HG03139 (cell line): ENCODE results near the gene HIP1R.

Experiments
- ATAC-seq: cut with Tn5 transposase; IDR thresholded peaks from one replicate; pipeline ENCODE4 v1.9.1; 2021; ENCODE audit not compliant: unreplicated experiment

HIP1R gene

DNA sequence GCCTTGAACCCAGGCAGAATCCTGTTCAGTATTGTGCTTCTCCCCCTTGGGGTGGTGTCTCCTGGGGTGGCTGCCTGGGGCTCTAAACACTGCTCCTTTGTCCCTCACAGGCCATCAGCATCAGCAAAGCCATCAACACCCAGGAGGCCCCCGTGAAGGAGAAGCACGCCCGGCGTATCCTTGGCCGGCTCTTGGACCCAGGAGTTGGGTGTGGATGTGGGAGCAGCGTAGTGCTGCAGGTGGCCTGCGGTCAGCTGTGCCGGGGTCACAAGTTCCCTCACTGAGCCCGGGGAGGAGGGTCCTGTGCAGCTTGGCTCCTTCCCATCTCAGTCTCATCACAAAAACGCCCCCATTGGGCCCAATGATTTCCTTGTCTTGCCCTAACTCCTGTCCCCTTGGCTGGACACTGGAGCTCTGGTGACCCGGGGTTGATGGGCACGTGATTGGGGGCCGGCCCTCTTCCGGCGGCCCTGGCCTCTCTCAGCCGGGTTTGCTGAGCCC is 12.7 kb downstream of the HIP1R start:
- no peak for ATAC-seq

DNA sequence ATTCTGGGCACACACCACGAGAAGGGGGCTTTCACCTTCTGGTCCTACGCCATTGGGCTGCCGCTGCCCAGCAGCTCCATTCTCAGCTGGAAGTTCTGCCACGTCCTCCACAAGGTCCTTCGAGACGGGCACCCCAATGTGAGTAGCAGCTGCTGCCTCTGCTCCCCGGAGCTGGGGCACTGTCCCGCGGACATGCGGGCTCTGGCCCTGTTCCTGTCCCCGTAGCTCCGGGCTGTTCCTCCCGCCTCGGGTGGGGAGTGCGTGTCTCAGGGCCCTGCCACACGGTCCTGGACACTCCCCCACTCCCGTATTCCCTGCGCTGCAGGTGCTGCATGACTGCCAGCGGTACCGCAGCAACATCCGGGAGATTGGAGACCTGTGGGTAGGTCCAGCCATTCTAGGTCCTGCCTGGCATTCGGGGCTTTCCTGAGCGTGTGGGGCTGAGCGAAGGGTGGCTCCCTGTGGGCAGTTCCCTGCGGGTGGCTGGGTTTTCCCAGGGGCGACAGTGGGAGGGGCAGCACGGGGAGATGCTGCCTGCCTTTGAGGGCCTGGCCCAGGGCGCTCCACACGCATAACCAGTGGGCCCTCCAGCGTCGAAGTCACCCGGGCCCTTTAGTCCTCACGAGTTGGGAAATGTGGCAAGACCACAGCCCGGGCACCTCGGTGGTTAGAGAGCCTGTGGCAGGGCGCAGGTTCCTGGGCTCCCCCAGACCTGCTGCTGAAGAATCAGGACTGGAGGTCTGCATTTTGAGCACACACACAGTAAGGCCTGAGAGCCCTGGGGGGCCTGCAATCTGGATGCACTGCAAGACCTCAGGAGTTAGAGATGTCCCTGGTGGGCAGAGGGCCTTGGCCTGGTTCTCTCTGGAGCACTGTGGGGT is 13.5 kb downstream of the HIP1R start:
- no peak for ATAC-seq

DNA sequence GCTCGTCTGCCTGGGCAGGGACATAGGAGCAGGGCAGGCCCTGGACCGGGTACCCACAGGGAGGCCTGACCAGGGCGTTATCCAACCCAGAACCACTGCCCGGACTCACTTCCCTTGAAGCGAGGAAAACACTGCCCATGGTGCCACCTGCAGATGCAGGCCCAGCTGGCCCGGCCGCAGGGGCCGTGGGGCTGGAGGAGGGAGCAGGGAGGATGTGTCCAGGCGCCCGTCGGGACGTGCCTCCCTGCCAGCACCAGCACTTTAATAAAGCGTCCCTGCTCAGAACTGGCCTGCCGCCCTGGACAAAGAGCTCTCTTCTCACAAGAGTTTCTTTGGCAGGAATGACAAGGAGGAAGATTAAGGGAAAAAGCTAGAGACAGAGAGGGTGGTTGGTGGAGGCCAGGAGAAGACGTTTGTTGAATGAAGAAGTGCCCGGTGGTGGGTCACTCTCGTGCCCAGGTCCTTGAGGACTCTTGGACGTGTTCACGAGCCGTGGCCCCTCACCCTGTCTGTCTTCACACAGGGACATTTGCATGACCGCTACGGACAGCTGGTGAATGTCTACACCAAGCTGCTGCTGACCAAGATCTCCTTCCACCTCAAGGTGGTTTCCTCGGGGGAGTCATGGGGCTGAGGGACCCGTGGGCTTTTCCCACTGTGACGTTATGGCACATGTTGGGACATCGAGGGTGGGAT is 14.2 kb downstream of the HIP1R start:
- no peak for ATAC-seq

DNA sequence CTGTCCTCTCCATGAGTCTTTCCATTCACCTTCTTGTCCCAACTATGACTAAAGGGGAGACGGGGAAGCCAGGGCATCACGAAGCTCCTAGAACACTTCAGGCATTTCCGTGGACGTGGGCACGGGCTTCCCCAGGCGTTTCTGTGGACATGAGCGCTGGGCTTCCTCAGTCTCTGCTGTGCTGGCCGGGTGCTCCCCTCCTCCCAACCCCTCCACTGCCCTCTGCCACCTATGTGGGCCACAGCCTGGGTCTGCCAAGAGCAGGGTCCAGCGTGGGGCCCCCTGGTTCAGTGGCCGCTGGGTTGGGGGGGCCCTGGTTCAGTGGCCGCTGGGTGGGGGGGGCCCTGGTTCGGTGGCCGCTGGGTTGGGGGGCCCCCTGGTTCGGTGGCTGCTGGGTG is 14.8 kb downstream of the HIP1R start:
- ATAC-seq: no peak

DNA sequence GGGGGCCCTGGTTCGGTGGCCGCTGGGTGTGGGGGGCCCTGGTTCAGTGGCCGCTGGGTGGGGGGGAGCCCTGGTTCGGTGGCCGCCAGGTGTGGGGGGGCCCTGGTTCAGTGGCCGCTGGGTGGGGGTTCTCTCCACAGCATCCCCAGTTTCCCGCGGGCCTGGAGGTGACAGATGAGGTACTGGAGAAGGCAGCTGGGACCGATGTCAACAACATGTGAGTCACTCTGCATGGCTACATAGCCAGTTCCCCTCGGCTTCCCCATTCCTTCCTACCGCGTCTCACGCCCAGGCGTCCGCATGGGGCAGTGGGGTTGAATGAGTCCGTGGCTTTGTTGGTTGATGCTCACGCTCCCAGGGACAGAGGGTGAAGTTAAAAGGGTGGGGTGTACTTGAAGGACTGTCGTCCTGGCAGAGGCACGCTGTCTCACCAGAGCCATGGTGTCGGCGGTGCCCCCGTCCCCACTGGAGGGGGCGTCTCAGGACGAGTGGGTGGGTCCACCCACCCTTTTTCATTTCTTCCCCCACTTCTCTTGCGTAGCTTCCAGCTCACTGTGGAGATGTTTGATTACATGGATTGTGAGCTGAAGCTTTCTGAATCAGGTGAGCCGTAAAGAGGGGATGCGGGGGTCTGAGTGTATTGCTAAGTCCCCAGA is 15.6 kb downstream of the HIP1R start:
- no peak for ATAC-seq

DNA sequence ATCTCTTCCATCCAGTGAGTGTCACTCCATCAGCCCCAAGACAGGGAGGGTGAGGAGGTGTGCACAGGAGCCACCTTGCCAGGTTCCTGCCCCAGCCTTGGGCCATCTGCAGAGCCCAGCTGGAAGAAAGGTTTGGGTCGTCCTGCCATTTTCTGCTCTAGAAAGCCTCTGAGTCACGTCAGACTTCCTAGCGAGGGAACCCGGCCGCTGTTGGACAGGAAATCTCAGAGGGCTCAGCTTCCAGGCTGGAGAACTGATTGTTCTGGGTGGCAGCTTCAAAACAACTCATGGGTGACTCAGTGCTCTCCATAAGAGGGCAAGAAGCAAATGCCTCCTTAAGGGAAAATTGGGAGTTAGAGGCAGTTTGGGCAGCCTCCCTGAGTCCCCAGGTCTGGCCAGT is 16.6 kb downstream of the HIP1R start:
- ATAC-seq: no peak

DNA sequence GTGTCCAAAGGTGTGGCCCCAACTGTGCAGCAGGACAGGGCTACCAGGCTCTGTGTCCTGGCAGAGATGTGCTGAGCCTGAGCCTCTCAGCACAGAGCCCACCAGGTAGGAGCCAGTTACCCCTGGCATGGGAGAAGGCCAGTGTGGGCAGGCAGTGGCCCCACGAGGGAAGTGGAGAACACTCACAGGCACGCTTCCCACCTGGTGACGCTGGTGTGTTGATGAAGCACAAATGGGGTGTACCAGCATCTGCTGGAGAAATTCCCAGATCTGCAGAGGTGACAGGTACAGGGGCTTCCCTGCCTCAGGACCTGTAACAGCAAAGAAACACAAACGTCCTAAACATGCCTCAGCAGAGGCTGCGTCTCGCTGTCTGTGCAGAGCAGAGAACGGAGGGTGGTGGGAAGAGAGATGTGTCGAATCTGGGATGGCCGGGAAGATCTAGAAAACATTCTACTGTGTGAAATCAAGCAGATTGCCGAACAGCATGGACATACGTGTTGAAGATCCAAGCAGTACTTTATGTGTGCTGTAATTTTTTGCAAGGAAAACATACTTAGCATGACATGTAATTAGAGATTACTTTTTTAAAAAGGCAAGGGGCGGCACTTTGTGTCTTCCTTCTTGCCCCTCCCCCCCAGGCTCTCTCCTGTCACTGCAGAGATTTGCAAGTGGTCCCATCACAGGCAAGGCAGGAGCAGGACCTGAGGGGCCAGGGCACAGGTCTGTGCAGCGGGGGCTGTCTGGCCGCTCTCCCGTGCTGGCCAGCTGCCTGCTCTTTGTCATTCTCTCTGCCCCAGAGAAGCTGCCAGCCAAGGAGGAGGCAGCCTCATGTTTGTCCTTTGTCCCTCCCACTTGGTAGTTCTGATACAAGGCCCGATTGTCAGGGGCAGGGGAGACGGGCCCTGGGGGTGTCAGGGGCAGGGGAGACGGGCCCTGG is 17.3 kb downstream of the HIP1R start:
- ATAC-seq: no peak

DNA sequence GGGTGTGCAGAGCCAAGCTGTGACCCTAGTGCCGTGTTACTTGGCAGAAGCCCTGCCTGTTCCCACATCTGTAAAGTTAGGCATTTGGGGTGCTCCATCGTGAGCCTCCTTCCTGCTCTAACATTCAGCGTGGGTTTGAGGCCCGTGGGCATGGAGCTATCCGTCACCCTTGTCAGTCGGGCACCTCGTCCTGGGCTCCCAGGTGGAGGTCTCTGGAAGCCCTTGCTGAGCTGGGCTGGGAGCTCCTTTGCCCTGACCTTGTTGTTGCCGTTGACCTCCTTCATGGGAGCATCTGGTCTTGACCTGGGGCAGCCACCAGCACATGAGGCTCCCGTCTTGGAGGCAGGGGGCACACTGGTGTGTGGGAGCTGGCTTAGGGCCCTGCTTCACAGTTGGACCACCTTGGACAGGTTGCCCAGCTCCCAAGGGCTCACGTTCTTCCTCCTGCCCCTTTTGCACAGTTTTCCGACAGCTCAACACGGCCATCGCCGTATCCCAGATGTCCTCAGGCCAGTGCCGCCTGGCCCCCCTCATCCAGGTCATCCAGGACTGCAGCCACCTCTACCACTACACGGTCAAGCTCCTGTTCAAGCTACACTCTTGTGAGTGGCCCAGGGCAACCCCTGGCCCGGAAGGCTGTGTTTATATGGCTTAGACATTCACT is 18.5 kb downstream of the HIP1R start:
- ATAC-seq: no peak

DNA sequence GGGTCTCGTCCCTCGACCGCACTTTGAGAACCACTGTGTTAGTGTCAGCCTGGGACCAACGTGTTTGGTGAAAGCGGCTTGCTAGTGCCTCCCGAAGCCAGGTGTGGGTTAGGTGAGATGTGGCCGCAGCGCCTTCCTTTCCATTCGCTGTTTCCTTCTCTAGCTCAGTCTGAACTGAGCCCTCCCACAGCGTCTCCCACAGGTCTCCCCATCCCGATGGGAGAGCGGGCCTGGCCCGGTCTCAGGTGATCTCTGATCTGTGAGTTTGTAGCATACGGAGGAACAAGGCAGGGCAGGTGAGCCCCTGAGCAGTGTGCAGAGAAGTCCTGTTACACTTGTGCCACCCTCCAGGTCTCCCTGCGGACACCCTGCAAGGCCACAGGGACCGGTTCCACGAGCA is 19.3 kb downstream of the HIP1R start:
- no peak for ATAC-seq

DNA sequence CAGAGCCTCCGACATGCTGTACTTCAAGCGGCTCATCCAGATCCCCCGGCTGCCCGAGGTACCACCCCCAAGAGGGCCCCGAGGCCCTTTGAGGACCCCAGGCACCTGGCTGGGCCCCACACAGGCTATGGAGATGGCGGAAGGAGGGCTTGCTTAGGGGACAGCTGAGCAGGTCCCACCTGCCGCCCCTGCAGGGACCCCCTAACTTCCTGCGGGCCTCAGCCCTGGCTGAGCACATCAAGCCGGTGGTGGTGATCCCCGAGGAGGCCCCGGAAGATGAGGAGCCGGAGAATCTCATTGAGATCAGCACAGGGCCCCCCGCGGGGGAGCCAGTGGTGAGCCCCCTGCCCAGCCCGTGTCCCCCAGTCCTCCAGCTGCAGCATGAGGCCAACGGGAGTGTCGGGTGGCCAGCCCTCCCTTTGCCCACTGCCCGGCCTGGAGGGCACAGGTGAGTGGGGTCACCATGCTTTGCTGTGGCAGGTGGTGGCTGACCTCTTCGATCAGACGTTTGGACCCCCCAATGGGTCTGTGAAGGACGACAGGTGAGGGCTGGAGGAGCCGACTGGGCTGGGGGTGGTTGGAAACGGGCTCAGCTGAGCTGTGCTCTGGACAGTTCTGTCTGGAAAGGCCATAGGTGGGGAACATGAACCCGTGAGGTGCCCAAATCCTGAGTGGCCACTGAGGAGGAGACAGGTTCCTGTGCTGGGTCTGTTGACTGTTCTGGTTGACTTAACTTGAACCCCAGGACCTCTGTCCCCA is 20.0 kb downstream of the HIP1R start:
- ATAC-seq: no peak

DNA sequence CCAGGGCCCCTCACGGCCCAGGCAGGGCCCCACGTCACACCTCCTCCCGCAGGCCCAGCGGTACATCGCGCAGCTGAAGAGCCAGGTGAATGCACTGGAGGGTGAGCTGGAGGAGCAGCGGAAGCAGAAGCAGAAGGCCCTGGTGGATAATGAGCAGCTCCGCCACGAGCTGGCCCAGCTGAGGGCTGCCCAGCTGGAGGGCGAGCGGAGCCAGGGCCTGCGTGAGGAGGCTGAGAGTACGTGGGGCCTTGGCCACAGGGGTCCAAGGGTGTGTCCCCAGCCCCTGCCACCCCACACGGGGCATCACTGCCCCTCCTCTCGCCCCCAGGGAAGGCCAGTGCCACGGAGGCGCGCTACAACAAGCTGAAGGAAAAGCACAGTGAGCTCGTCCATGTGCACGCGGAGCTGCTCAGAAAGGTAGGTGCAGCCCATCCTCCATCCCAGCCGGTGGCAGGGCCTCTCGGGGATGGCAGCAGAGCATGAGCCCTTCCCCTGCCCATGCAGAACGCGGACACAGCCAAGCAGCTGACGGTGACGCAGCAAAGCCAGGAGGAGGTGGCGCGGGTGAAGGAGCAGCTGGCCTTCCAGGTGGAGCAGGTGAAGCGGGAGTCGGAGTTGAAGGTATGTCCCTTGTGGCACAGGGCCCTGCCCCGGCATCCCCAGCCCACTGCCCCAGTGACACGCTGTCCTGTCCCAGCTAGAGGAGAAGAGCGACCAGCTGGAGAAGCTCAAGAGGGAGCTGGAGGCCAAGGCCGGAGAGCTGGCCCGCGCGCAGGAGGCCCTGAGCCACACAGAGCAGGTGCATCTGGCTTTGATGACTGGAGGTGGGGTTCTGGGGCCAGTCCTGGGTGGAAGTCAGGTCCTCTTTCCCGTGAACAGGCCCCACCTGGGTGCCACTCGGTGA is 20.9 kb downstream of the HIP1R start:
- no peak for ATAC-seq

DNA sequence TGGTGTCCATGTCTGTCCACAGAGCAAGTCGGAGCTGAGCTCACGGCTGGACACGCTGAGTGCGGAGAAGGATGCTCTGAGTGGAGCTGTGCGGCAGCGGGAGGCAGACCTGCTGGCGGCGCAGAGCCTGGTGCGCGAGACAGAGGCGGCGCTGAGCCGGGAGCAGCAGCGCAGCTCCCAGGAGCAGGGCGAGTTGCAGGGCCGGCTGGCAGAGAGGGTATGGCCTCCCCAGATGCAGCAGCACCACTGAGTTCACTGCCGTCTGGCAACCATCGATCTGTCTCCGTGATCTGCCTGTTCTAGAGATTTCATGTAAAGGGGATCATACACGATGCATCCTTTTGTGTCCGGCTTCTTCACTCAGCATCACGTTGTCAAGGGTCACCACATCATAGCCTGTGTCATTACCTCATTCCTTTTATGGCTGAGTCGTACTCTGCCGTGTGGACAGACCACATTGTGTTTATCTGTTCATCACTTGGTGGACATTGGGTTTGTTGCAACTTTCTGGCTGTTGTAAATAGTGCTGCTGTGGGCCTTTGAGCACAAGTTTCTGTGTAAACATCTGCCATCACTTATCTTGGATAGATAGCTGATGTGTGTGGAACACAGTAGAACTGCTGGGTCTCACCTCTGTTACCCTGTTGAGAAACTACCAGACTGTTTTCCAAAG is 21.9 kb downstream of the HIP1R start:
- ATAC-seq: no peak

DNA sequence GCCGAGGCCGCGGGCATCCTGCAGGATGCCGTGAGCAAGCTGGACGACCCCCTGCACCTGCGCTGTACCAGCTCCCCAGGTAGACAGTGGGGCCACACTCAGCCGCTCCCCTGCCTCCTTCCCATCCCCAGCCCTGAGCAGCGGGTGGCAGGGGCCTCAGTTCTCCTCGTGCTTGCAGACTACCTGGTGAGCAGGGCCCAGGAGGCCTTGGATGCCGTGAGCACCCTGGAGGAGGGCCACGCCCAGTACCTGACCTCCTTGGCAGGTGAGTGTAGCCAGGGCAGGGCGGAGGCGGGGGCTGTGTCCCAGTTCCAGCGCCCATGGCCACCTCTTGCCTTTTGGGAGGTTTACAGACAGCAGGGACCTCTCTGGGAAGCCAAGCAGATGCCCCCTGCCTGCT is 22.9 kb downstream of the HIP1R start:
- ATAC-seq: no peak

DNA sequence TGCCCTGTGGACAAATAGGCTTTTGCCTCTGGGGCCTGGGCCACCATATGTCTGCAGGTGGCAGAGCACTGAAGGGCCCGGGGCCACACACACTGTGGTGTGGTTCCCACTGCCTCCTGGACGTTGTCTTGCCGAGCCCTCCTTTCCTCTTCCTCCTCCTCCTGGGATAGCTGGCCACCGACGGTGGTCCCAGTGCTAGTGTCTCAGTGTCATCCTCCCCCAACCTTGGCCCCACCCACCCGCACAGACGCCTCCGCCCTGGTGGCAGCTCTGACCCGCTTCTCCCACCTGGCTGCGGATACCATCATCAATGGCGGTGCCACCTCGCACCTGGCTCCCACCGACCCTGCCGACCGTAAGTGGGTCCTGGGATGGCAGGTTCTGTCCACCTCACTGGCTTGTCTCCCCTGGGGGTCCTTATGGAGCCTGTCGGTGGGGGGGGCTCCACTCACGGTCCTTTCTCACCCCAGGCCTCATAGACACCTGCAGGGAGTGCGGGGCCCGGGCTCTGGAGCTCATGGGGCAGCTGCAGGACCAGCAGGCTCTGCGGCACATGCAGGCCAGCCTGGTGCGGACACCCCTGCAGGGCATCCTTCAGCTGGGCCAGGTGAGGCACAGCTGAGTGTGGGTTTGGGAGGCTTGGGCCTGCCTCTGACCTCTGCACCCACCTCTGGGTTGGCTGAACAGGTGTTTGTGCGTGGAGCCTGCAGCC is 23.5 kb downstream of the HIP1R start:
- ATAC-seq: no peak

DNA sequence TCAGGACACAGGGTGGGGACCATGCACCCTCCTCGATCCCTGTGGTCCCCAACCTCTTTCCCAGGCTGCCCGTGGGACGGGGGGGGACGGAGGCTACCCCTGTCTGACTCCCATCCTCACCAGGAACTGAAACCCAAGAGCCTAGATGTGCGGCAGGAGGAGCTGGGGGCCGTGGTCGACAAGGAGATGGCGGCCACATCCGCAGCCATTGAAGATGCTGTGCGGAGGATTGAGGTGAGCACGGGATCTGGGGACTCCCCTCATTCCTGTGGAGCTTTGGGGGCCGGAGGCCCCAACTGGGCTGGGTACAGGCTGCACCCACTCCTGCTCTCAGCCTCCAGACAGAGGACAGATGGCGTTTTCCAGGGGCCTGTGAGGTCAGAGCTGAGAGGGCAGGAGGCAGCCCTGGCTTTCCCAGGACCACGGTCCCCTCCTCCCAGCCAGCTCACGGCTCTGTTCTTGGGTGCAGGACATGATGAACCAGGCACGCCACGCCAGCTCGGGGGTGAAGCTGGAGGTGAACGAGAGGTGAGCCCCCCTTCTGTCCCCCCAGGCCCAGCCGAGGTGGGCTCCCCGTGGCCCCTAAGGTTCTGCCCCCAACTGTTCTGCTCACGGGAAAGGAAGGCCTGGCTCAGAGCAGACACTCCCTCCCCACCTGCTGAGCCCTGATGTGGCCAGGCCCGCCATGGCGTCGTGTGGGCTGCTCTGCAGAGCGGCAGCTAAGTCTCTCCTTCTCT is 24.2 kb downstream of the HIP1R start:
- ATAC-seq: no peak

DNA sequence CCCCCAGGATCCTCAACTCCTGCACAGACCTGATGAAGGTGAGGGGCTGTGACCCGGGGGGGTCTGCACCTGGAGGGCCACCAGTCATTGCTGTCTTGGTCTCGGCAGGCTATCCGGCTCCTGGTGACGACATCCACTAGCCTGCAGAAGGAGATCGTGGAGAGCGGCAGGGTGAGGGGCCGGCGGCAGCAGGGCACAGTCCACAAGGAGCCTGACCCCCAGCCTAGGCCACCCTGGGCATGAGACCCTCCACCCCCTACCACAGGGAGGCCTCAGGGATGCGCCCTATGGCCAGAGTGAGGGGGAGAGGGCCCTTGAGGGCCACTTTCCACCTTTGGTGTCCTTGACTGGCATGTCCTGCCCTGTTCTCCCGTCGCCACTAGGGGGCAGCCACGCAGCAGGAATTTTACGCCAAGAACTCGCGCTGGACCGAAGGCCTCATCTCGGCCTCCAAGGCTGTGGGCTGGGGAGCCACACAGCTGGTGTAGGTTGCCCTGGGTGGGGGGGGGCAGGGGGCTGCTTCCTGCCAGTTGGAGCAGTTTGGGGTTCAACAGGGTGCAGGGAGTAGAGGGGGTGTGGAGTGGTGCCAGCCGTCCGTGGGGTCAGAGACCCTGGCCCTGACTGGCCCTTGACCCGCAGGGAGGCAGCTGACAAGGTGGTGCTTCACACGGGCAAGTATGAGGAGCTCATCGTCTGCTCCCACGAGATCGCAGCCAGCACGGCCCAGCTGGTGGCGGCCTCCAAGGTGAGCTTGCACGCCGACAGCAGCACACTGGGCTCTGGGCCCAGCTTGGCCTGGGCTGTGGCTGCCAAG is 25.0 kb downstream of the HIP1R start:
- ATAC-seq: no peak
